ENCODE results near the gene DLL4. TPM values are rescaled to one million over a fixed set of nuclear protein-coding genes. Genes with fewer than 3 reads are reported as not detected.

Gene DLL4
- total and polyA plus RNA-seq, 11 donors = 4.7 to 20.8 (median 11.1) TPM

- Histone ChIP-seq H3K27ac (peak overlapping the region in 9 of 12 donors; percentile 7 to 90 (median 62)), H3K27me3 (no peaks in the 10 kb centered on the region), H3K4me3 (no peak overlapping the region), H3K4me1 (peaks cover 0 to 59% (median 16%) of the 10 kb centered on the region in 12 donors), H3K36me3 (no peaks in the 10 kb centered on the region), H3K9me3 (no peaks in the 10 kb centered on the region)
- intact Hi-C loops (cut with DNase I) = loop anchor here in 1 of 10 donors (2.0 kb wide), 1 partner anchor 14 kb away; the partner anchor contains the start of gene DLL4
- no peak for ATAC-seq
- TF ChIP-seq POLR2A (IDR thresholded peaks at IDR 0.05) (no peak), CTCF (IDR thresholded peaks at IDR 0.05) (no peak)
- 81 to 83% (median 82%) methylated on average over 8 of the region's 8 CpGs for WGBS, 4 donors
- DNase-seq = no peak
Measured at GRCh38 chr15:40914486-40914885, 14.7 kb upstream of the DLL4 start.

GRCh38 chr15:40915116-40915661 is 14.0 kb upstream of the DLL4 start:
- intact Hi-C loops (cut with DNase I) = loop anchor here in 1 of 10 donors (2.0 kb wide), 1 partner anchor 14 kb away; the partner anchor contains the start of gene DLL4
- no peak for DNase-seq
- no peak overlapping the region for H3K4me3 ChIP-seq
- H3K4me1 ChIP-seq = peaks cover 0 to 54% (median 13%) of the 10 kb centered on the region in 12 donors
- H3K27ac ChIP-seq = peak overlapping the region in 9 of 12 donors; percentile 19 to 90 (median 67)
- WGBS, 4 donors = 54 to 77% (median 63%) methylated on average over 10 to 12 of the region's 12 CpGs
- no peaks in the 10 kb centered on the region for H3K27me3 ChIP-seq
- peak in 1 of 4 donors; percentile 42 for ATAC-seq
- TF ChIP-seq CTCF (IDR thresholded peaks at IDR 0.05) (no peak), POLR2A (IDR thresholded peaks at IDR 0.05) (no peak)
- no peaks in the 10 kb centered on the region for H3K36me3 ChIP-seq
- H3K9me3 ChIP-seq = no peaks in the 10 kb centered on the region

- TF ChIP-seq CTCF (IDR thresholded peaks at IDR 0.05) = no peak
- no peak for TF ChIP-seq POLR2A (IDR thresholded peaks at IDR 0.05)
- H3K27ac ChIP-seq = peak overlapping the region in 9 of 12 donors; percentile 19 to 90 (median 67)
- 20 to 70% (median 62%) methylated on average over 1 to 6 of the region's 6 CpGs; no CpG with 5 or more reads in 1 of the 4 donors for WGBS, 4 donors
- DNase-seq (no peak), ATAC-seq (no peak)
- H3K4me1 ChIP-seq = peaks cover 0 to 50% (median 13%) of the 10 kb centered on the region in 12 donors
- no peaks in the 10 kb centered on the region for H3K27me3 ChIP-seq
- H3K9me3 ChIP-seq = no peaks in the 10 kb centered on the region
- no peaks in the 10 kb centered on the region for H3K36me3 ChIP-seq
- intact Hi-C loops (cut with DNase I) = loop anchor here in 1 of 10 donors (2.0 kb wide), 1 partner anchor 13 kb away; the partner anchor contains the start of gene DLL4
- no peak overlapping the region for H3K4me3 ChIP-seq
Measured at GRCh38 chr15:40915679-40916078, 13.5 kb upstream of the DLL4 start.

DNA sequence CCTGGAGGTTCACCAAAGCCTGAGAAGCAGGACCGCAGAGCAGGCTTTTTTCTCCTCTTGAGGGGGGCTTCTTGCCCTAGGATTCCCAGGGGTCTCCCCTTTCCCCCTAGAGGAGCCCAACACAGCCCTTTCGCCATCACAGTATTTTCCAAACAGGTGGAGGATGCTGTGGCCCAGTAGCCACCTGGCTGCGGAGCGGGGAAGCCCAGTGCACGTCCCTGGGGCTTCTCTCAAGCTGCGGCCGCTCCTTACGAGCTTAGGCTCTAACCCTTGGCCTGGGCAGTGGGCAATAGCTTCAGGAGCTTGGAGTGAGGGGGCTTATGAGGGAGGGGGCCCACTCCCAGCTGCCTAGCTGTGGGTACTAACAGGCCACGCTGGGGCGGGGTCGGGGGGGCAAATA is 11.6 kb upstream of the DLL4 start:
- 40 to 69% (median 59%) methylated on average over 2 to 11 of the region's 11 CpGs for WGBS, 4 donors
- no peaks in the 10 kb centered on the region for H3K9me3 ChIP-seq
- TF ChIP-seq POLR2A (IDR thresholded peaks at IDR 0.05) = no peak
- TF ChIP-seq CTCF (IDR thresholded peaks at IDR 0.05) = no peak
- H3K36me3 ChIP-seq = no peaks in the 10 kb centered on the region
- H3K27ac ChIP-seq = peak overlapping the region in 11 of 12 donors; percentile 48 to 90 (median 77)
- intact Hi-C loops (cut with DNase I) = no loop called here
- DNase-seq (no peak), ATAC-seq (no peak)
- H3K27me3 ChIP-seq = no peaks in the 10 kb centered on the region
- H3K4me1 ChIP-seq = peaks cover 0 to 57% (median 13%) of the 10 kb centered on the region in 12 donors
- H3K4me3 ChIP-seq = peak overlapping the region in 9 of 12 donors; percentile 11 to 50 (median 35)

Measured in heart left ventricle (tissue), 16 donors.